ENCODE data around the gene PAX8.

Gene PAX8

DNA sequence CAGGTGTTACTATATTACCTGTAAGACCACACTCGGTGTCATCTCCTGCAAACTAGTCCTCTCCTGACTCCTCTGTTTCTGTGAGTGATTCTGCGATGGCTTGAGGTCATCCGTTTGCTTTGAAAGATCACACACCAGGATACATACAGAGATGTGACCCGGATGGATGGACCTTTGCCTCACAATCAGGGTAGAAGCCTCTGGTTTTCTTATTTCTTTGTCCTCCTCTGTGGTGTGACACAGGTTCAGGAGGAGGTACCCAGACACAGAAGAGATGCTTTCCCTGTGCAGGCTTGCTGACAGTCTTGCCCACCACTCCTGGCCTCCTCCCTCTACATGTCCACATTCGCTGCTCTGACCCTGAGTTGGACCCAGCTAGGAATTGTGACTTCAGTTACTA, 70.3 kb downstream of the PAX8 start:
- TF ChIP-seq, protein P1, sequence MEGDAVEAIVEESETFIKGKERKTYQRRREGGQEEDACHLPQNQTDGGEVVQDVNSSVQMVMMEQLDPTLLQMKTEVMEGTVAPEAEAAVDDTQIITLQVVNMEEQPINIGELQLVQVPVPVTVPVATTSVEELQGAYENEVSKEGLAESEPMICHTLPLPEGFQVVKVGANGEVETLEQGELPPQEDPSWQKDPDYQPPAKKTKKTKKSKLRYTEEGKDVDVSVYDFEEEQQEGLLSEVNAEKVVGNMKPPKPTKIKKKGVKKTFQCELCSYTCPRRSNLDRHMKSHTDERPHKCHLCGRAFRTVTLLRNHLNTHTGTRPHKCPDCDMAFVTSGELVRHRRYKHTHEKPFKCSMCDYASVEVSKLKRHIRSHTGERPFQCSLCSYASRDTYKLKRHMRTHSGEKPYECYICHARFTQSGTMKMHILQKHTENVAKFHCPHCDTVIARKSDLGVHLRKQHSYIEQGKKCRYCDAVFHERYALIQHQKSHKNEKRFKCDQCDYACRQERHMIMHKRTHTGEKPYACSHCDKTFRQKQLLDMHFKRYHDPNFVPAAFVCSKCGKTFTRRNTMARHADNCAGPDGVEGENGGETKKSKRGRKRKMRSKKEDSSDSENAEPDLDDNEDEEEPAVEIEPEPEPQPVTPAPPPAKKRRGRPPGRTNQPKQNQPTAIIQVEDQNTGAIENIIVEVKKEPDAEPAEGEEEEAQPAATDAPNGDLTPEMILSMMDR (IDR thresholded peaks at IDR 0.05; ENCODE audit: insufficient read depth, low read length, poor library complexity, severe bottlenecking), result no peak
- no peak for TF ChIP-seq EZH2phosphoT487 (conservative IDR thresholded peaks at IDR 0.05; ENCODE audit: low read length)
- no peaks in the 10 kb centered on the region for H3K27me3 ChIP-seq (ENCODE audit: low read length)
- no peak overlapping the region for H3K4me2 ChIP-seq (ENCODE audit: low read depth, low read length, poor library complexity, severe bottlenecking)
- H2AFZ ChIP-seq (ENCODE audit: low read depth, low read length, severe bottlenecking), result no peak overlapping the region
- no peak overlapping the region for H3K9ac ChIP-seq (ENCODE audit: low read length)
- H3K9me3 ChIP-seq (ENCODE audit: insufficient read depth, low read length), result no peaks in the 10 kb centered on the region
- H3K36me3 ChIP-seq (ENCODE audit: low read length), result no peaks in the 10 kb centered on the region
- no peaks in the 10 kb centered on the region for H3K9me2 ChIP-seq (replicated peaks; ENCODE audit: insufficient read depth, low read length)
- H3F3A ChIP-seq (ENCODE audit: insufficient read depth), result no peaks in the 10 kb centered on the region
- H3K79me2 ChIP-seq (ENCODE audit: insufficient read depth, low read length), result no peaks in the 10 kb centered on the region
- H4K20me1 ChIP-seq (ENCODE audit: low read depth, low read length), result no peaks in the 10 kb centered on the region
- H3K4me3 ChIP-seq (ENCODE audit: insufficient read depth, low read length, poor library complexity, severe bottlenecking), result no peak overlapping the region
- no peak overlapping the region for H3K27ac ChIP-seq (ENCODE audit: low read depth, low read length)

DNA sequence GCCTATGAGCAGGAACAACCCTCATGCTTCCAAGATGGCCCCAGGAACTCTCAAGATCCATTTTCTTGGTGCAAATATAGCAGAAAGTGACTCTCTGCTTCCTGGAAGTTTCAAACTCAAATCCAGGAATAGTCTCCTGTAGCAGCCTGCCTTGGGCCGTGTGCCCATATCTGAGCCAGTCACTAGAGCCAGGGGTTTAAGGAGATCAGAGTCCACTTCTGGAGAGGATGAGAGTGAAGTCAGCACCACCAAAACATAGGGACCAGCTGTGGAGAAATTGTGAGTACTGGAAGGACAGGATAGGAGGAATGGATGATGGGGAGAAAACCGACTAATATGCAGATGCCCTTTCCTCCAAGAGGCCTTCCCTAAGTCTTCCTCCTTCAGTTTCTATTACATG, 71.7 kb downstream of the PAX8 start:
- no peaks in the 10 kb centered on the region for H3K9me3 ChIP-seq (ENCODE audit: insufficient read depth, low read length)
- no peaks in the 10 kb centered on the region for H3F3A ChIP-seq (ENCODE audit: insufficient read depth)
- TF ChIP-seq, protein P1 (IDR thresholded peaks at IDR 0.05; ENCODE audit: insufficient read depth, low read length, poor library complexity, severe bottlenecking), result no peak
- TF ChIP-seq EZH2phosphoT487 (conservative IDR thresholded peaks at IDR 0.05; ENCODE audit: low read length), result no peak
- H3K27ac ChIP-seq (ENCODE audit: low read depth, low read length), result no peak overlapping the region
- H3K79me2 ChIP-seq (ENCODE audit: insufficient read depth, low read length), result no peaks in the 10 kb centered on the region
- H3K4me3 ChIP-seq (ENCODE audit: insufficient read depth, low read length, poor library complexity, severe bottlenecking), result no peak overlapping the region
- H3K9me2 ChIP-seq (replicated peaks; ENCODE audit: insufficient read depth, low read length), result no peaks in the 10 kb centered on the region
- H3K9ac ChIP-seq (ENCODE audit: low read length), result no peak overlapping the region
- no peak overlapping the region for H3K4me2 ChIP-seq (ENCODE audit: low read depth, low read length, poor library complexity, severe bottlenecking)
- H3K27me3 ChIP-seq (ENCODE audit: low read length), result no peaks in the 10 kb centered on the region
- H2AFZ ChIP-seq (ENCODE audit: low read depth, low read length, severe bottlenecking), result no peak overlapping the region
- no peaks in the 10 kb centered on the region for H4K20me1 ChIP-seq (ENCODE audit: low read depth, low read length)
- no peaks in the 10 kb centered on the region for H3K36me3 ChIP-seq (ENCODE audit: low read length)

DNA sequence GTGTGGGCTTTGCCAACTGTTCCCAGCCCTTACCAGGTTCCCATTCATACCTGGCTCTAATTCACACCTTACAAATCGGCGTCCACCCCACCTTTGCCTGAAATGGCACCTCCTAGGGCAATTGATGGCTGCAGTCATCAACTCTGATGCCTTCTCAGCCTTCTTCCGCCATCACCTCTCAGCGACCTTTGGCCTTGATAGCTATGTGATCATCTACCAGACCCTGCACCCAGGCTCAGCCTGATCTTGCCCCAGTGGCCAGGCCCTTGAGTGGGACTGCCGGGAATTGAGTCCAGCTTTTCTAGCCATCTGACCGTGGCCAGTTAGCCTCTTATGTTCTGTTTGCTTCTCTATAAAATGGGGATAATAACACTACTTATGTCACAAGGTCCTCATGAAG, 72.5 kb downstream of the PAX8 start:
- no peaks in the 10 kb centered on the region for H3K27me3 ChIP-seq (ENCODE audit: low read length)
- no peaks in the 10 kb centered on the region for H3K36me3 ChIP-seq (ENCODE audit: low read length)
- TF ChIP-seq EZH2phosphoT487 (conservative IDR thresholded peaks at IDR 0.05; ENCODE audit: low read length), result no peak
- TF ChIP-seq, protein P1 (IDR thresholded peaks at IDR 0.05; ENCODE audit: insufficient read depth, low read length, poor library complexity, severe bottlenecking), result no peak
- no peak overlapping the region for H3K4me2 ChIP-seq (ENCODE audit: low read depth, low read length, poor library complexity, severe bottlenecking)
- H3K4me3 ChIP-seq (ENCODE audit: insufficient read depth, low read length, poor library complexity, severe bottlenecking), result no peak overlapping the region
- H3F3A ChIP-seq (ENCODE audit: insufficient read depth), result no peaks in the 10 kb centered on the region
- no peak overlapping the region for H3K27ac ChIP-seq (ENCODE audit: low read depth, low read length)
- no peaks in the 10 kb centered on the region for H4K20me1 ChIP-seq (ENCODE audit: low read depth, low read length)
- no peaks in the 10 kb centered on the region for H3K79me2 ChIP-seq (ENCODE audit: insufficient read depth, low read length)
- H2AFZ ChIP-seq (ENCODE audit: low read depth, low read length, severe bottlenecking), result no peak overlapping the region
- no peaks in the 10 kb centered on the region for H3K9me3 ChIP-seq (ENCODE audit: insufficient read depth, low read length)
- H3K9ac ChIP-seq (ENCODE audit: low read length), result no peak overlapping the region
- H3K9me2 ChIP-seq (replicated peaks; ENCODE audit: insufficient read depth, low read length), result no peaks in the 10 kb centered on the region
